HG03135 (cell line): ENCODE data around the gene KRTAP25-1.

Experiments used
- ATAC-seq: cut with Tn5 transposase; IDR thresholded peaks from one replicate; pipeline ENCODE4 v1.9.1; 2021; ENCODE audit warnings: mild to moderate bottlenecking, moderate library complexity; ENCODE audit not compliant: unreplicated experiment

The KRTAP25-1 gene

GRCh38 chr21:30289215-30289614 lies at the start of gene KRTAP25-1:
Gene KRTAP25-1 (minus strand): TSS chr21:30289514. CDS start chr21:30289490, 24 bp downstream.
- ATAC-seq, result no peak

- ATAC-seq, result no peak
Observed at GRCh38 chr21:30338717-30339116, 49.4 kb upstream of the KRTAP25-1 start.

- no peak for ATAC-seq
Observed at GRCh38 chr21:30337772-30338171, 48.5 kb upstream of the KRTAP25-1 start.

GRCh38 chr21:30337276-30337744 lies 48.0 kb upstream of the KRTAP25-1 start, which contains the start of gene KRTAP27-1:
Gene KRTAP27-1 (minus strand): TSS chr21:30337694. CDS start chr21:30337668, 26 bp downstream.
- ATAC-seq, result no peak

GRCh38 chr21:30336596-30336995 lies 47.3 kb upstream of the KRTAP25-1 start:
- ATAC-seq, result no peak

- ATAC-seq, result no peak
Observed at GRCh38 chr21:30333736-30334135, 44.4 kb upstream of the KRTAP25-1 start.

- ATAC-seq, result no peak
Observed at GRCh38 chr21:30332681-30333080, 43.4 kb upstream of the KRTAP25-1 start.

- no peak for ATAC-seq
Observed at GRCh38 chr21:30329203-30329875, 40.0 kb upstream of the KRTAP25-1 start.

GRCh38 chr21:30326390-30326789 lies 37.1 kb upstream of the KRTAP25-1 start:
- no peak for ATAC-seq

- ATAC-seq, result no peak
Observed at GRCh38 chr21:30320215-30320614, 30.9 kb upstream of the KRTAP25-1 start, which contains the start of gene KRTAP26-1. Gene KRTAP26-1 (minus strand): TSS chr21:30320315. CDS start chr21:30320035, 280 bp downstream.

GRCh38 chr21:30315701-30316100 lies 26.4 kb upstream of the KRTAP25-1 start:
- no peak for ATAC-seq

GRCh38 chr21:30306884-30307283 lies 17.6 kb upstream of the KRTAP25-1 start:
- no peak for ATAC-seq

- no peak for ATAC-seq
Observed at GRCh38 chr21:30305136-30305535, 15.8 kb upstream of the KRTAP25-1 start.

GRCh38 chr21:30282850-30283249 lies 6.5 kb downstream of the KRTAP25-1 start, which contains the start of gene KRTAP24-1:
Gene KRTAP24-1 (minus strand): TSS chr21:30282950. CDS start chr21:30282932, 18 bp downstream.
- ATAC-seq, result no peak

GRCh38 chr21:30271611-30272010 lies 17.7 kb downstream of the KRTAP25-1 start:
- no peak for ATAC-seq

GRCh38 chr21:30271156-30271555 lies 18.2 kb downstream of the KRTAP25-1 start:
- no peak for ATAC-seq

- no peak for ATAC-seq
Observed at GRCh38 chr21:30269803-30270530, 19.3 kb downstream of the KRTAP25-1 start.

- ATAC-seq, result no peak
Observed at GRCh38 chr21:30268608-30269197, 20.6 kb downstream of the KRTAP25-1 start.

- no peak for ATAC-seq
Observed at GRCh38 chr21:30257773-30258172, 31.5 kb downstream of the KRTAP25-1 start.

- no peak for ATAC-seq
Observed at GRCh38 chr21:30256100-30256499, 33.2 kb downstream of the KRTAP25-1 start.

- ATAC-seq, result no peak
Observed at GRCh38 chr21:30255679-30256078, 33.6 kb downstream of the KRTAP25-1 start.
